Activated B cell treated with CpG ODN at 0.5 μM for 24 hours (primary cell): ENCODE measurements around the gene SMOC2. TPM values are rescaled to one million over a fixed set of nuclear protein-coding genes. Genes with fewer than 3 reads are reported as not detected.

Experiments
- ATAC-seq: fragments of 200-7000 bp; cut with Tn5 transposase; one replicate; pipeline ENCODE4 v1.10.0; 2021; ENCODE audit warnings: low read depth, mild to moderate bottlenecking, moderate library complexity
- CTCF ChIA-PET: fragments of 350-600 bp; sonication (Branson Sonifier 250); formaldehyde crosslinking; loops from one replicate; lab custom pipeline; 2021; ENCODE audit warnings: antibody characterized with exemption; lab: Charles Lee
- POLR2A ChIA-PET: fragments of 350-600 bp; sonication (Branson Sonifier 250); formaldehyde crosslinking; loops from one replicate; lab custom pipeline; 2021; ENCODE audit warnings: antibody characterized with exemption; lab: Charles Lee
- DNase-seq: peaks from one replicate; pipeline ENCODE4 v3.0.0; 2022
- H3K27ac Mint-ChIP-seq: one replicate; pipeline ENCODE4 v1.8.0; 2020; ENCODE audit warnings: mixed read lengths
- H3K27me3 Mint-ChIP-seq: one replicate; pipeline ENCODE4 v1.8.0; 2021; ENCODE audit warnings: mixed read lengths
- H3K36me3 Mint-ChIP-seq: one replicate; pipeline ENCODE4 v1.8.0; 2021; ENCODE audit warnings: low read depth, mixed read lengths
- H3K4me1 Mint-ChIP-seq: one replicate; pipeline ENCODE4 v1.8.0; 2021; ENCODE audit warnings: mixed read lengths
- H3K4me3 Mint-ChIP-seq: one replicate; pipeline ENCODE4 v1.8.0; 2020; ENCODE audit warnings: mild to moderate bottlenecking, mixed read lengths
- H3K9me3 Mint-ChIP-seq: one replicate; pipeline ENCODE4 v1.8.0; 2020; ENCODE audit warnings: mixed read lengths
- CTCF ChIP-seq: fragments of 200-600 bp; IDR thresholded peaks from one replicate; pipeline ENCODE4 v1.8.0; 2022; ENCODE audit warnings: antibody characterized with exemption, mild to moderate bottlenecking
- intact Hi-C: fragments of 100-400 bp; cut with micrococcal nuclease; formaldehyde crosslinking; loops from one replicate; pipeline ENCODE4 v1.15.1; 2024
- total RNA-seq: library from RNA; stranded (reverse); gene quantifications from 2 replicates; pipeline ENCODE4 v1.2.3, GENCODE V29; 2022

Gene SMOC2
- total RNA-seq, 1 donor from 2014 or later = not detected

- ChIA-PET CTCF (no interaction called here), POLR2A (no interaction called here)
- DNase-seq (no peak), ATAC-seq (no peak)
- H3K27me3 Mint-ChIP-seq = no peaks in the 10 kb centered on the region
- no peak overlapping the region for H3K27ac Mint-ChIP-seq
- no peaks in the 10 kb centered on the region for H3K9me3 Mint-ChIP-seq
- H3K36me3 Mint-ChIP-seq = no peaks in the 10 kb centered on the region
- intact Hi-C loops = no loop called here
- no peak for TF ChIP-seq CTCF
- H3K4me3 Mint-ChIP-seq = no peak overlapping the region
- no peaks in the 10 kb centered on the region for H3K4me1 Mint-ChIP-seq
Measured at GRCh38 chr6:168459572-168459971, 18.6 kb downstream of the SMOC2 start.

- ChIA-PET POLR2A (no interaction called here), CTCF (no interaction called here)
- intact Hi-C loops = no loop called here
- Mint-ChIP-seq H3K27me3 (no peaks in the 10 kb centered on the region), H3K4me3 (no peak overlapping the region), H3K4me1 (no peaks in the 10 kb centered on the region), H3K9me3 (no peaks in the 10 kb centered on the region), H3K36me3 (no peaks in the 10 kb centered on the region), H3K27ac (no peak overlapping the region)
- no peak for DNase-seq
- no peak for ATAC-seq
- no peak for TF ChIP-seq CTCF
Measured at GRCh38 chr6:168462289-168462853, 21.4 kb downstream of the SMOC2 start.

- Mint-ChIP-seq H3K27ac (no peak overlapping the region), H3K27me3 (no peaks in the 10 kb centered on the region), H3K9me3 (peaks cover 2% of the 10 kb centered on the region), H3K4me1 (no peaks in the 10 kb centered on the region), H3K4me3 (no peak overlapping the region), H3K36me3 (no peaks in the 10 kb centered on the region)
- intact Hi-C loops = no loop called here
- no peak for ATAC-seq
- DNase-seq = no peak
- no peak for TF ChIP-seq CTCF
- ChIA-PET POLR2A (no interaction called here), CTCF (no interaction called here)
Measured at GRCh38 chr6:168464546-168464945, 23.6 kb downstream of the SMOC2 start.

GRCh38 chr6:168468045-168468444, 27.1 kb downstream of the SMOC2 start:
- no peaks in the 10 kb centered on the region for H3K27me3 Mint-ChIP-seq
- H3K27ac Mint-ChIP-seq = no peak overlapping the region
- H3K36me3 Mint-ChIP-seq = no peaks in the 10 kb centered on the region
- DNase-seq (no peak), ATAC-seq (no peak)
- intact Hi-C loops = no loop called here
- ChIA-PET POLR2A (no interaction called here), CTCF (no interaction called here)
- no peak for TF ChIP-seq CTCF
- no peaks in the 10 kb centered on the region for H3K4me1 Mint-ChIP-seq
- peaks cover 2% of the 10 kb centered on the region for H3K9me3 Mint-ChIP-seq
- H3K4me3 Mint-ChIP-seq = no peak overlapping the region

GRCh38 chr6:168469521-168469920, 28.5 kb downstream of the SMOC2 start:
- H3K4me1 Mint-ChIP-seq = no peaks in the 10 kb centered on the region
- DNase-seq (no peak), ATAC-seq (no peak)
- intact Hi-C loops = no loop called here
- ChIA-PET CTCF (no interaction called here), POLR2A (no interaction called here)
- H3K4me3 Mint-ChIP-seq = no peak overlapping the region
- no peak overlapping the region for H3K27ac Mint-ChIP-seq
- H3K27me3 Mint-ChIP-seq = no peaks in the 10 kb centered on the region
- no peaks in the 10 kb centered on the region for H3K36me3 Mint-ChIP-seq
- no peak for TF ChIP-seq CTCF
- H3K9me3 Mint-ChIP-seq = peaks cover 2% of the 10 kb centered on the region
